ENCODE data around the gene VAV3. TPM values are rescaled to one million over a fixed set of nuclear protein-coding genes. Genes with fewer than 3 reads are reported as not detected.

Gene VAV3
- total and polyA plus RNA-seq, 10 of the 15 experiments (the other 5 are each of a cell fraction or from before 2014, with no cell fraction given): 0.84 to 5.5 (median 3.4) TPM

- H2AFZ ChIP-seq (ENCODE audit: control insufficient read depth, low read depth, low read length): no peak overlapping the region
- FAIRE-seq (no peak), ATAC-seq (no peak), DNase-seq (ENCODE audit: low read depth, low spot score) (no peak)
- no peaks in the 10 kb centered on the region for H3K79me2 ChIP-seq (ENCODE audit: control insufficient read depth, insufficient read depth, low read length)
- ChIA-PET RAD21 (ENCODE audit: unreplicated experiment) (no interaction called here), SMC1A (ENCODE audit: uncharacterized antibody, unreplicated experiment) (interaction anchor here (1.2 kb wide), 1 partner anchor 9 kb away, joined by 4 read pairs; no protein-coding TSS in a partner anchor), POLR2A (no interaction called here), CTCF (interaction anchor here (1.1 kb wide), 1 partner anchor 86 kb away, joined by 3 read pairs; no protein-coding TSS in a partner anchor)
- intact Hi-C loops (cut with micrococcal nuclease; ENCODE audit: unreplicated experiment) (no loop called here), in situ Hi-C loops (cut with MboI) (no loop called here)
- no peaks in the 10 kb centered on the region for H3K4me1 ChIP-seq (ENCODE audit: control insufficient read depth, insufficient read depth, low read length)
- H3K27me3 ChIP-seq (replicated peaks in 1 of 2; ENCODE audit: control insufficient read depth in 2 of 2, insufficient read depth in 2 of 2, low read length in 1 of 2): no peaks in the 10 kb centered on the region
- H3K36me3 ChIP-seq (ENCODE audit: control insufficient read depth in 2 of 2, insufficient read depth in 2 of 2, low read length in 1 of 2): no peaks in the 10 kb centered on the region
- no TSS peak for BruUV-seq (replicated peaks)
- WGBS (ENCODE audit: insufficient coverage, insufficient replicate concordance, low lambda C conversion rate, missing lambda C conversion rate): 11% methylated on average over 5 of the region's 5 CpGs
- no peak overlapping the region for H3K27ac ChIP-seq (ENCODE audit: control insufficient read depth, insufficient read depth)
- H3K4me3 ChIP-seq: no peak overlapping the region
- H3K4me2 ChIP-seq (ENCODE audit: control insufficient read depth, insufficient read depth): no peak overlapping the region
- no peak for TF ChIP-seq CREB1 (IDR thresholded peaks at IDR 0.05; ENCODE audit: low read depth)
- TF ChIP-seq SUZ12 (IDR thresholded peaks at IDR 0.05; ENCODE audit: unreplicated experiment): no peak
- TF ChIP-seq CBFB (IDR thresholded peaks at IDR 0.05; ENCODE audit: low read depth): no peak
- no peak for TF ChIP-seq MEF2B (IDR thresholded peaks at IDR 0.05; ENCODE audit: partially characterized antibody, poor library complexity, severe bottlenecking)
- no peak for TF ChIP-seq NFYA (IDR thresholded peaks at IDR 0.05; ENCODE audit: borderline replicate concordance, low read depth, low read length)
- TF ChIP-seq SPI1 (IDR thresholded peaks at IDR 0.05; ENCODE audit: borderline replicate concordance, insufficient read depth, low read depth, low read length): no peak
- H3K9me3 ChIP-seq (replicated peaks; ENCODE audit: control insufficient read depth, insufficient read depth, low read length): no peaks in the 10 kb centered on the region
- H3K9ac ChIP-seq (ENCODE audit: control insufficient read depth, insufficient read depth, low read length): no peak overlapping the region
- no peaks in the 10 kb centered on the region for H4K20me1 ChIP-seq (ENCODE audit: control insufficient read depth, insufficient read depth)
These were observed 299.7 kb downstream of the VAV3 start for GRCh38 chr1:107664982-107665925.

- Histone ChIP-seq H3K27ac (ENCODE audit: control insufficient read depth, insufficient read depth) (no peak overlapping the region), H3K27me3 (replicated peaks in 1 of 2; ENCODE audit: control insufficient read depth in 2 of 2, insufficient read depth in 2 of 2, low read length in 1 of 2) (no peaks in the 10 kb centered on the region), H3K4me3 (no peak overlapping the region), H3K9ac (ENCODE audit: control insufficient read depth, insufficient read depth, low read length) (no peak overlapping the region), H3K9me3 (replicated peaks; ENCODE audit: control insufficient read depth, insufficient read depth, low read length) (no peaks in the 10 kb centered on the region), H3K79me2 (ENCODE audit: control insufficient read depth, insufficient read depth, low read length) (no peaks in the 10 kb centered on the region), H3K4me1 (ENCODE audit: control insufficient read depth, insufficient read depth, low read length) (no peaks in the 10 kb centered on the region), H3K36me3 (ENCODE audit: control insufficient read depth in 2 of 2, insufficient read depth in 2 of 2, low read length in 1 of 2) (no peaks in the 10 kb centered on the region), H4K20me1 (ENCODE audit: control insufficient read depth, insufficient read depth) (no peaks in the 10 kb centered on the region), H2AFZ (ENCODE audit: control insufficient read depth, low read depth, low read length) (no peak overlapping the region), H3K4me2 (ENCODE audit: control insufficient read depth, insufficient read depth) (no peak overlapping the region)
- no peak for DNase-seq (ENCODE audit: low read depth, low spot score)
- FAIRE-seq: no peak
- WGBS (ENCODE audit: insufficient coverage, insufficient replicate concordance, low lambda C conversion rate, missing lambda C conversion rate): 46% methylated on average over 2 of the region's 2 CpGs
- intact Hi-C loops (cut with micrococcal nuclease; ENCODE audit: unreplicated experiment): no loop called here
- POLR2A ChIA-PET: no interaction called here
- RAD21 ChIA-PET (ENCODE audit: unreplicated experiment): no interaction called here
- CTCF ChIA-PET: no interaction called here
- SMC1A ChIA-PET (ENCODE audit: uncharacterized antibody, unreplicated experiment): interaction anchor here (1.4 kb wide), 1 partner anchor 17 kb away, joined by 3 read pairs; no protein-coding TSS in a partner anchor
- in situ Hi-C loops (cut with MboI): no loop called here
- BruUV-seq (replicated peaks): no TSS peak
- no peak for ATAC-seq
- TF ChIP-seq EED (IDR thresholded peaks at IDR 0.05; ENCODE audit: low read depth): no peak
- no peak for TF ChIP-seq RELA (IDR thresholded peaks at IDR 0.05; ENCODE audit: borderline replicate concordance, partially characterized antibody)
- TF ChIP-seq MTA2 (IDR thresholded peaks at IDR 0.05; ENCODE audit: low read depth): no peak
- no peak for TF ChIP-seq SIN3A (IDR thresholded peaks at IDR 0.05; ENCODE audit: low read depth, low read length)
- no peak for TF ChIP-seq ZNF24 (IDR thresholded peaks at IDR 0.05)
- TF ChIP-seq ZNF592 (IDR thresholded peaks at IDR 0.05): no peak
- TF ChIP-seq RBBP5 (conservative IDR thresholded peaks at IDR 0.05): no peak
These were observed 302.0 kb downstream of the VAV3 start for GRCh38 chr1:107662971-107663370.

Data from GM12878 (cell line).